SKM-1 treated with dmso at 0.1 percent for 144 hours (cell line): ENCODE measurements around the gene DDX46.
"Not testable (repeated sequence)": the region's sequence is repeated elsewhere in the genome, so short reads cannot be mapped to it uniquely, and the experiment has no call there.

Experiments used
- DNase-seq: peaks from one replicate; lab custom pipeline; 2025; ENCODE audit not compliant: unreplicated experiment; lab: John Stamatoyannopoulos, UW

Gene DDX46, protein sequence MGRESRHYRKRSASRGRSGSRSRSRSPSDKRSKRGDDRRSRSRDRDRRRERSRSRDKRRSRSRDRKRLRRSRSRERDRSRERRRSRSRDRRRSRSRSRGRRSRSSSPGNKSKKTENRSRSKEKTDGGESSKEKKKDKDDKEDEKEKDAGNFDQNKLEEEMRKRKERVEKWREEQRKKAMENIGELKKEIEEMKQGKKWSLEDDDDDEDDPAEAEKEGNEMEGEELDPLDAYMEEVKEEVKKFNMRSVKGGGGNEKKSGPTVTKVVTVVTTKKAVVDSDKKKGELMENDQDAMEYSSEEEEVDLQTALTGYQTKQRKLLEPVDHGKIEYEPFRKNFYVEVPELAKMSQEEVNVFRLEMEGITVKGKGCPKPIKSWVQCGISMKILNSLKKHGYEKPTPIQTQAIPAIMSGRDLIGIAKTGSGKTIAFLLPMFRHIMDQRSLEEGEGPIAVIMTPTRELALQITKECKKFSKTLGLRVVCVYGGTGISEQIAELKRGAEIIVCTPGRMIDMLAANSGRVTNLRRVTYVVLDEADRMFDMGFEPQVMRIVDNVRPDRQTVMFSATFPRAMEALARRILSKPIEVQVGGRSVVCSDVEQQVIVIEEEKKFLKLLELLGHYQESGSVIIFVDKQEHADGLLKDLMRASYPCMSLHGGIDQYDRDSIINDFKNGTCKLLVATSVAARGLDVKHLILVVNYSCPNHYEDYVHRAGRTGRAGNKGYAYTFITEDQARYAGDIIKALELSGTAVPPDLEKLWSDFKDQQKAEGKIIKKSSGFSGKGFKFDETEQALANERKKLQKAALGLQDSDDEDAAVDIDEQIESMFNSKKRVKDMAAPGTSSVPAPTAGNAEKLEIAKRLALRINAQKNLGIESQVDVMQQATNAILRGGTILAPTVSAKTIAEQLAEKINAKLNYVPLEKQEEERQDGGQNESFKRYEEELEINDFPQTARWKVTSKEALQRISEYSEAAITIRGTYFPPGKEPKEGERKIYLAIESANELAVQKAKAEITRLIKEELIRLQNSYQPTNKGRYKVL

DNA sequence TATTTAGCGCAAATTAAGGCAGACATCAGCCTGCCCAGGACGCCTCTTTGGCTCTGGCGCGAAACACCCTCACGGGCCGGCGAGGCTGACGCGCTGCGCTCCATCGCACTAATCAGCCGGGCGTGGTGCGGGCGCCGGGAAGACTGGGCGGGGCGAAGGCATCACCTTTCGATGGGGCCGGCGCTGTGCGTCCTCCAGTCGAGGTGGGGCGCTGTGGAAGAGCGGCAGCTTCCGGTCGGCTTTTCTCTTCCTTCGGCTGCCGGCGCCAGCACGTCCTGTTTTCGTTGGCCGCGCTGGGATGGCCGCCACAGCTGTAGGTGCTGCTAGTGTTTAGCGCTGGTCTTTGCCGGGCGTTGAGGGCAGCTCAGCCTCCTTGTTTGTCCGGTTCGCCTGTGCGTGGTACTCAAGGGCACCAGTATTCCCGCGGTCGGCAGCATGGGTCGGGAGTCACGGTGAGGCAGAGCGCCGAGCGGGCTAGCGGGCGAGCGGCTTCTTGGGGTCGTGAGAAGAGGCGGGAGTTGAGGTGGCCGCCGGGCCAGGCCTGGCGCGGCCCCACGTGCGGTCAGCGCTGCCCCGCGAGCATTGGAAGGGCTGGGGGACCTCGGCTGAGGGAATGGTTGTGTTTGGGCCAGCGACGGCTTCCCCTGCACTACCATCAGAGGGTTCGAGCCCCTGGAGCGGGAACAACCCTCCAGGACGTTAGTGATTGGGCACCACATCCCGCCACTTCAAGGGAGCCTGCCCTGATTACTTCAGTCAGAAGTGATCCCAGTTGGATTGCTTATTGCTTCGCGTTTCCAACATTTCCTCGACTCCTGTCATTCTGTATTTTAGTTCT, at the start of gene DDX46:
TSS of gene DDX46 (plus strand) at position 276 of the 838 bp plus-strand sequence. CDS start at position 436, 160 bp downstream.
- DNase-seq: peak; percentile 88

DNA sequence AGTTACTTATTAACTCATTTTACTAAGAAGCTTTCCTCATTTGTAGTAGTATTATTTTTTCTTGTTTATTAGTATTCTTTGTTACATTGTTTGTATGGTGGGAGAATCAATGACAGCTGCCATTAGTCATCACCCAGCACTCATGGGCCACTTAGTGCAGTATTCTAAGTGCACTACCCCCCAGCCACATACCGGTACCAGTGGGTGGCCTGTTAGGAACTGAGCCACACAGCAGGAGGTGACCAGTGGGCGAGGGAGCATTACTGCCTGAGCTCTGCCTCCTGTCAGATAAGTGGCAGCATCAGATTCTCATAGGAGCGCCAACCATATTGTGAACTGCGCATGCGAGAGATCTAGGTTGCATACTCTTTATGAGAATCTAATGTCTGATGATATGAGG, 44.5 kb upstream of the DDX46 start:
- no peak for DNase-seq

DNA sequence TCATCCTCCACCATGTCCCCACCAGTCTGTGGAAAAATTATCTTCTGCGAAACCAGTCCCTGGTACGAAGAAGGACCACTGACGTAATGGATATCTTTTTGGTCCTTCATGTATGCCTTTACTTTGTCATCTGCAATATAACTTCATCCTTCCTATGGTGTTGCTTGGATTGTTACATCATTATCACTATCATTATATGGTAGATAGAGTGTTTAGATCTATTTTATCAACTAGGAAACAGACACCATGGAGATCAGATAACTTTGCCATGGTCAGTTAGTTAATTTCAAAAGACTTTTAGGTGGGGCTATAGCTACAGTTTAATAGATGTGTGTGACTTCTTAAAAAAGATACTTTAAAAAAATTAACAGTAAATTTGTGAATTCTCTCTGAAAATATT, 44.0 kb upstream of the DDX46 start:
- DNase-seq: no peak

DNA sequence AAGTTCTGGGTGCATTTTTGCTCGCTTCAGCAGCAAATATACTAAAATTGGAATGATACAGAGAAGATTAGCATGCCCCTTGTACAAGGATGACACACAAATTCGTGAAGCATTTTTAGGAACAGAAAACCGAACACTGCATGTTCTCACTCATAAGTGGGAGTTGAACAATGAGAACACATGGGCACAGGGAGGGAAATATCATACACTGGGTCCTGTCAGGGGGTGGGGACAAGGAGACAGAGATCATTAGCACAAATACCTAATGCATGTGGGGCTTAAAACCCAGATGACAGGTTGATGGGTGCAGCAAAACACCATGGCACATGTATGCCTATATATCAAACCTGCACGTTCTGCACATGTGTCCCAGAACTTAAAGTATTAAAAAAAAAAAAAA, 43.1 kb upstream of the DDX46 start:
- not testable (repeated sequence) for DNase-seq

DNA sequence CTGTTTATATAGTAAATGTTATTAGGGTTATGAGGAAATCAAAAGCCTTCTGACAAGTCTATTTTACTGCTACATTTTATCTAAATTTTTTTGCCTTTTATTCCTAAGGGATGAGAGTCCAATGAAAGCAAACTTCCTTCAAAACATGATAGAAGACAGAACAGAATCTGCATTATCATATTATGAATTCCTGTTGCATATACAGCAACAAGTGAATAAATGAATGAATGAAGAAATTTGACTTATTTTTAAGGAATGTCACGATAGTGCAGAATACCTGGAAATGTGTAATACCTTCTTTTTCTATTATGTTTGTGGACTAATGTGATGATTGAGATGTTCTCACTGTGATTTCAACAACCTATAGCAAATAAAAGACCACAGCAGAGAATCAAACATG, 33.7 kb upstream of the DDX46 start:
- DNase-seq: no peak

DNA sequence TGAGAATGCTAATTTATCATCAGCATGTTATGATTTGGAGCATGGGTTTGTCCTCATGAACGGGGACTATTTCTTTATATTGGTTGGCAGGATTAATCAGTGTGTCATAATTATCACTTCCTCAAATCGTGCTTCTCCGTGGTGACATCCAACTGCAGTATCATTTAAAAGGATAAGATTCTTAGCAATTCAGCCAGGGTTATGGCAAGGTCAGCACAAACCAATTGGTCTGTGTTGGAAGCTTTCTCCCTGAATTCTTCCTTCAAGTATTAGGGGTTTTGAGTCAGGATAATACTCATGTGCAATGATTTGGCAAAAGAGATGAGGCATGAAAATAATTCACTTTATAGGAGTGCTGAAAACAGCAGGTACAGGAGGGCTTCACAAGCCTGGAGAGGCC, 25.8 kb upstream of the DDX46 start:
- no peak for DNase-seq

DNA sequence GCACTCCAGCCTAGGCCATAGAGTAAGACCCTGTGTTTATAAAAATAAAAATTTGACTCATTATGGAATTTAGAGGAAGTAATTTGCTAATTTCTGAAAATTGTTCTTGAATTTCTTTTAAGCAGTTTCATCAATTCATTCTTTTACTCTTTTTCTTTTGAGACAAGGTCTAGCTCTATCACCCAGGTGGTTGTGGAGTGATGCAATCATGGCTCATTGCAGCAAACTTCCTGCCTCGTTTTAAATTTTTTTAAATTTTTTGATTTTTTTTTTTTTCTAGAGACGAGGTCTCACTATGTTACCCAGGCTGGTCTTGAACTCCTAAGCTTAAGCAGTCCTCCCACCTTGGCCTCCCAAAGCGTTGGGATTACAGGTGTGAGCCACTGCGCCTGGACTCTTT, 23.3 kb upstream of the DDX46 start:
- no peak for DNase-seq

DNA sequence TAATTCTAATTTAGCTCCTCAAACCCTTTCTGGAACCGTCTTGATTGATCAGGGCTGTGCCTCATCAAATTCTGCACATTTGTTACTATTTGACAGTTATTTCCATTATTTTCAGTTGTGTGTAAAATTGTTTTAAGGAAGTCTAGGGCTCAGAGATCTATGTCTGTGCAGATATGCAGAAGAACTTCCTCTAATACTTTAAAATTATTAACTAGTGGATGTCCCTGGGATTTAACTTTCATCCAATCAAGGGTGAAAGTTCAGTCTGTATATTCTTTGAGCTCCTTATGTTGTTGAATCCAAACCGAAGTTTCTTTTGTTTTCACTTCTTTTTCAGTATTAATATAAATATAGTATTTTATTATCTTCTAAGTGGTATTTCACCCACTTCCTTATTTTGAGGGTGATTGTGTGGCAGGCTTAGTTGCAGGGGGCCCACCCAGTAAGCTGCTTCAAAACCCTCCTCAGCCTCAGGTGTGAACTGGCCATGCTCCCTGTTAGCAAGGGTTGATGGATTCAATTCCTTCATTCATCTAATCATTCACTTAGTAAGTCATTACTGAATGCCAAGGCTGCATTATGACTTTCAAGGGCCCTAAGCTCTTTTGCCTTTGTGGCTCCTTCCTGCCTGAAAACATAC, 22.3 kb upstream of the DDX46 start:
- DNase-seq: no peak

DNA sequence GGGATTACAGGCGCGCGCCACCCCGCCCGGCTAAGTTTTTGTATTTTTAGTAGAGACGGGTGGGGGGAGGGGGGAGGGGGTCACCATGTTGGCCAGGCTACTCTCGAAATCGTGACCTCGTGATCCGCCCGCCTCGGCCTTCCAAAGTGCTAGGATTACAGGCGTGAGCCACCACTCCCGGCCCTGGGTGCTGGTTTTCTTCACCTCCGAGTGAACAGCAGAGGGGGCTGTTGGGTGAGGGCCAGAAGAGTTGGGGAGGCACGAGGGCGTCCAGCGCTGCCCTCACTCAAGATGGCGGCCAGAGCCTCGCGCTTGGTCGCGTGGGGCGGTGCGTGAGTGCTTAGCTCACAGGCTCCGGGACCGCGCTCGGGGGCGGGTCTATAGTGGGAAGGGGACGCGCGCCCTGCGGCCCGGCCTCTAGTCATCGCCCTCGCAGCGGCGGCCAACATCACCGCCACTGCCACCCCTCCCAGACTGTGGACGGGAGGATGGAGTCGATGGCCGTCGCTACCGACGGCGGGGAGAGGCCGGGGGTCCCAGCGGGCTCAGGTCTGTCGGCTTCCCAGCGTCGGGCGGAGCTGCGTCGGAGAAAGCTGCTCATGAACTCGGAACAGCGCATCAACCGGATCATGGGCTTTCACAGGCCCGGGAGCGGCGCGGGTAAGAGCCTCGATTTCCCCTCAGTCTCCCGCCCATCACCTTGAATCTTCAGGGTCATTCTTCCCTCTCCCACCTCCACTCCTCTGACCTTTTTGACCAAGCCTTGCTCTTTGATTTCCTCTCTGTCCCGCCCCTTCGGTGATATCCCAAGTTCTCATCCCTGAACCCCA, 20.2 kb upstream of the DDX46 start, which contains the start of gene CAMLG:
TSS of gene CAMLG (plus strand) at position 416 of the 830 bp plus-strand sequence. CDS start at position 489, 73 bp downstream.
- DNase-seq: peak; percentile 93

DNA sequence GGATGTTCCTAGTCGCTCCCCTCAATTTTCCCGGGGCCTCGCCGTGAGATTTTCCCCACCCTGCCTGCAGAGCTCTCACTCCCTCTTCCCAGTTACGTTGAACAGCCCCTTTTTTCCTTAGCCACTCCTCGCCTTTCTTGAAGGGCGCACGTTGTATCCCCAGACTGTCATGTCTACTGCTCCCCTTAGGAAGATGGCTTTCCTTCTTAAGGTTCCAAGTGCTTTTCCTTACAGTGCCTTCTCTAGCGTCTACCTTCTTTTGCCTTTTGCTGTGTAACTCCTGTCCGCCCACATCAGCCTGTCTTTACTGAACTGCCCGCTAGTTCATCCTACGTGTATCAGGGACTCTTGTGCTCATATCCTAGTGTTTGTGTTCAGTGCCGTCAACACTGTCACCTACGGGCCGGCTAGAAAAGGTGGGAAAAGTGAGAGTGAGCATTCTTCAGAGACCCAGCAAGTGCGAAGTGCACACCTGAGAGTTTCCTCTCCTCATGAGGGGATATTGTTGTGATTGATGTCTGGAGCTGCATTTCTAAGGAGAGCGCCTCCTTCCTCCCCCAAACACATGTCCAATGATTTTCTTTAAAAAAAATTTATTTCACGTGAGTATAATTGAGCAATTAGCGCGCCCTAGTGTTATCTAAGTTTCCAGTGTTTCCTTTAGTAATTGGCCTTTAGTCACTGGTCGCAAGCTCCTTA, 19.5 kb upstream of the DDX46 start:
- peak; percentile 34 for DNase-seq

DNA sequence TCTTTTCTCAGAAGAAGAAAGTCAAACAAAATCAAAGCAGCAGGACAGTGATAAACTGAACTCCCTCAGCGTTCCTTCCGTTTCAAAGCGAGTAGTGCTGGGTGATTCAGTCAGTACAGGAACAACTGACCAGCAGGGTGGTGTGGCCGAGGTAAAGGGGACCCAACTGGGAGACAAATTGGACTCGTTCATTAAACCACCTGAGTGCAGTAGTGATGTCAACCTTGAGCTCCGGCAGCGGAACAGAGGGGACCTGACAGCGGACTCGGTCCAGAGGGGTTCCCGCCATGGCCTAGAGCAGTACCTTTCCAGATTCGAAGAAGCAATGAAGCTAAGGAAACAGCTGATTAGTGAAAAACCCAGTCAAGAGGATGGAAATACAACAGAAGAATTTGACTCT, 17.5 kb upstream of the DDX46 start:
- no peak for DNase-seq

DNA sequence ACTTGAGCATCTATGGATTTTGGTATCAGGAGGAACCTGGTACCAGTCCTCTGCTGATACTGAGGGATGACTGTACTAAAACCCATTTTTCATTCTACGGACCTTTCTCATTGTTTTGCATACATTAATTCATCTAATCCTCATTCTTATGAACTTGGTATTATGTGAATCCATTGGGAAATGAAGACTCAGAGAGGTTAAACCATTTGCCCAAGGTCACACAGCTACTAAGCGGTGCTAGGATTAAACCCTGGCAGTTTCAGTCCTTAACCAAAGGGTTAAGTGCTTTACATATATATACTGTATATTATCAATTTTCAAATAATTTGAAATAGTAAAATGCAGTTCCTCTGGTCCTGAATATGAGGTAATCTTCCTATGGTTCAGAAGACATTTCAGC, 16.4 kb upstream of the DDX46 start:
- DNase-seq: no peak

DNA sequence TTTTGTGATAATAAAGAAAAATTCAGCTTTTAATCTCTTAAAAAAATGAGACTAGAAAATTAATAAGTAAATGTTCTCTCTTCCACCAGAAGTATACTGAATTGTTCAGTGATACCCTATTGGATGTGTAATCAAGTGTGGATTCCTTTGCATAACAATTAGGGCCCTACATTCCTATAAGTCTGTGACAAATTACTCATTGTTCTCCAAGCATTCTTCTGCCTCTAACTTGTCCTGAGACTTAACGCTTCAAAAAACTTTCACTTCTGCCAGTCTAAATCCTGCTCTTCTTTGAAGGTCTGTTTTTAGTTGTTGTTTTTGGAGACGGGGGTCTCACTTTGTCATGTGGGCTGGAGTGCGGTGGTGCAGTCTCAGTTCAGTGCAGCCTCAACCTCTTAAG, 9.2 kb upstream of the DDX46 start:
- no peak for DNase-seq

DNA sequence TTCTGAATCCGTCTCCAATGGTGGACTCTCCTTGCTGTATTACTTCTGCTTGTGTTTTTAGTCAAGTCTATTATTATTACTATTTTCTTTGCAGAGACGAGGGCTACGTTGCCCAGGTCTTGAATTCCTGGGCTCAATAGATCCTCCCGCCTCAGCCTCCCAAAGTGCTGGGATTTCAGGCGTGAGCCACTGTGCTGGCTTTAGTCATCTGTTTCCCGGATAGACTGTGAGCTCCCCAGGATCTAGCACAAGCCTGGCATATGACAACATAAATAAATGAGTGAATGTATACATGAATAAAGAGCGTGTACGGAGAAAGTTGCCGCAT, 439 bp upstream of the DDX46 start:
- no peak for DNase-seq

DNA sequence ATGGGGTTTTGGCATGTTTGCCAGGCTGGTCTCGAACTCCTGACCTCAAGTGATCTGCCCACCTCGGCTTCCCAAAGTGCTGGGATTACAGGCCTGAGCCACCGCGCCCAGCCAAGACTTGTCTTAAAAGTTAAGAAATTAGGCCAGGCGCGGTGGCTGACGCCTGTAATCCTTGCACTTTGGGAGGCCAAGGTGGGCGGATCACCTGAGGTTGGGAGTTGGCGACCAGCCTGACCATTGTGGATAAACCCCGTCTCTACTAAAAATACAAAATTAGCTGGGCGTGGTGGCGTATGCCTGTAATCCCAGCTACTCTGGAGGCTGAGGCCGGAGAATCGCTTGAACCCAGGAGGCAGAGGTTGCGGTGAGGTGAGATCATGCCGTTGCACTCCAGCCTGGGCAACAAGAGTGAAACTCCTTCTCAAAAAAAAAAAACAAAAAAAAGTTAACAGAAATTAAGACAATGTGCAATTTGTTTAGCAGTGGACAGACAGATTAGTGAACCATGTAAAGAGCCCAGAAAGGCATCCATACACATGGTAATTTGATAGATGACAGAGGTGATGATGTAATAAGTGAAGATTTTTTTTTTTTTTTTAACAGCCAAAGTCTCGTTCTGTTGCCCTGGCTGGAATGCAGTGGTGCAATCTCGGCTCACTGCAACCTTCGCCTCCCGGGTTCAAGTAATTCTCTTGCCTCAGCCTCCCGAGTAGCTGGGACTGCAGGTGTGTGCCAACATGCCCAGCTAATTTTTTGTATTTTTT, 9.1 kb downstream of the DDX46 start:
- DNase-seq: not testable (repeated sequence)

DNA sequence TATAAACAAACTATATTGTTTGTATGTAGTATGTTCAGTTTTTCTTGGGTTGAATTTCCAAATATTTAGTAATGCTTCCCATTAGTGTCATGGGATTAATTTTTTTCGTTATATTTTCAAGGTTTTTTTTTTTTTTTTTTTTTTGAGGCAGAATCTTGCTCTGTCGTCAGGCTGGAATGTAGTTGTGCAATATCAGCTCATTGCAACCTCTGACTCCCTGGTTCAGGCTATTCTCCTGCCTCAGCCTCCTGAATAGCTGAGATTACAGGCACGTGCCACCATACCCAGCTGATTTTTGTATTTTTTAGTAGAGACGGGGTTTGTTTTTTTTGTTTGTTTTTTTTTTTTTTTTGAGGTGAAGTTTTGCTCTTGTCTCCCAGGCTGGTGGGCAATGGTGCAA, 10.6 kb downstream of the DDX46 start:
- no peak for DNase-seq

DNA sequence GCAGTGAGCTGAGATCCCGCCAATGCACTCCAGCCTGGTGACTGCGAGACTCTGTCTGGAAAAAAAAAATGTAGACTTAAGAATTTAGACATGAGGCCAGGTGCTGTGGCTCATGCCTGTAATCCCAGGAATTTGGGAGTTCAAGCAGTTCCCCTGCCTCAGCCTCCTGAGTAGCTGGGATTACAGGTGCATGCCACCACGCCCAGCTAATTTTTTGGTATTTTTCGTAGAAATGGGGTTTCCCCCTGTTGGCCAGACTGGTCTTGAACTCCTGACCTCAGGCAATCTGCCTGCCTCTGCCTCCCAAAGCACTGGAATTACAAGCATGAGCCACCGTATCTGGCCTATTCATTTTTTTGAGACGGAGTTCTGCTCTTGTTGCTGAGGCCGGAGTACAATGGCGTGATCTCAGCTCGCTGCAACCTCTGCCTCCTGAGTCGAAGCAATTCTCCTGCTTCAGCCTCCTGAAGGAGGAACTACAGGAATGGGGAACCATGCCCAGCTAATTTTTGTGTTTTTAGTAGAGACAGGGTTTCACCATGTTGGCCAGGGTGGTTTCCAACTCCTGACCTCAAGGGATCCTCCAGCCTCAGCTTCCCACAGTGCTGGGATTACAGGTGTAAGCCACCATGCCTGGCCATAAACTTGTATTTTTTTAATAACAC, 14.0 kb downstream of the DDX46 start:
- no peak for DNase-seq

DNA sequence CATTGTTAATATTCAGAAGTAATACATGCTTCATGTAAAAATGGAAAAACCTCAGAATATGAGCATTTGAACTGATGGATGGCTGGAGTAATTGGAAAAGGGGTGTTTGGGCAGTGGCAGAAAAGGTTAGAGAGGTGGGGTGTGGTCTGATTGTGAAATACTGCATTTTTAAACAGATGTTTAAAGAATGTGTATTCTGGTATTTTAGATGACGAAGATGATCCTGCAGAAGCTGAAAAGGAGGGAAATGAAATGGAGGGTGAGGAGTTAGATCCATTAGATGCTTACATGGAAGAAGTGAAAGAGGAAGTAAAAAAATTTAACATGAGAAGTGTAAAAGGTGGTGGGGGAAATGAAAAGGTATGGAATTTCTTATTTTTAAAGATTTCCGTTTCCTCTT, 18.8 kb downstream of the DDX46 start:
- no peak for DNase-seq
